Measurements from ENCODE around the gene SRF.

SRF gene

GRCh38 chr6:43146709-43147688 lies 24.1 kb upstream of the SRF start:
- in situ Hi-C loops (cut with MboI; ENCODE audit: low pct_unique_long_range_greater_than_20kb, low sequenced_read_pairs), result no loop called here
- no peak for DNase-seq

GRCh38 chr6:43147691-43148477 lies 23.2 kb upstream of the SRF start:
- in situ Hi-C loops (cut with MboI; ENCODE audit: low pct_unique_long_range_greater_than_20kb, low sequenced_read_pairs), result no loop called here
- no peak for DNase-seq

- in situ Hi-C loops (cut with MboI; ENCODE audit: low pct_unique_long_range_greater_than_20kb, low sequenced_read_pairs), result no loop called here
These were observed 21.8 kb upstream of the SRF start for GRCh38 chr6:43149265-43149664.

GRCh38 chr6:43150051-43150751 lies 20.9 kb upstream of the SRF start:
- DNase-seq, result no peak
- in situ Hi-C loops (cut with MboI; ENCODE audit: low pct_unique_long_range_greater_than_20kb, low sequenced_read_pairs), result no loop called here

More at GRCh38 chr6:43149265-43149664, 21.8 kb upstream of the SRF start:
- no peak for DNase-seq

- in situ Hi-C loops (cut with MboI; ENCODE audit: low pct_unique_long_range_greater_than_20kb, low sequenced_read_pairs), result no loop called here
- no peak for DNase-seq
These were observed 11.5 kb upstream of the SRF start for GRCh38 chr6:43159599-43159998.

- DNase-seq, result no peak
These were observed 7.2 kb upstream of the SRF start for GRCh38 chr6:43163899-43164298.

GRCh38 chr6:43170417-43170930 lies 595 bp upstream of the SRF start:
- in situ Hi-C loops (cut with MboI; ENCODE audit: low pct_unique_long_range_greater_than_20kb, low sequenced_read_pairs), result no loop called here
- no peak for DNase-seq

More at GRCh38 chr6:43163899-43164298, 7.2 kb upstream of the SRF start:
- in situ Hi-C loops (cut with MboI; ENCODE audit: low pct_unique_long_range_greater_than_20kb, low sequenced_read_pairs), result no loop called here

GRCh38 chr6:43171707-43172103 lies 636 bp downstream of the SRF start:
- in situ Hi-C loops (cut with MboI; ENCODE audit: low pct_unique_long_range_greater_than_20kb, low sequenced_read_pairs), result no loop called here
- DNase-seq, result peak; percentile 37

GRCh38 chr6:43172104-43173007 lies 1.3 kb downstream of the SRF start:
- in situ Hi-C loops (cut with MboI; ENCODE audit: low pct_unique_long_range_greater_than_20kb, low sequenced_read_pairs), result no loop called here
- peak; percentile 36 for DNase-seq

- in situ Hi-C loops (cut with MboI; ENCODE audit: low pct_unique_long_range_greater_than_20kb, low sequenced_read_pairs), result no loop called here
- DNase-seq, result no peak
These were observed 2.7 kb downstream of the SRF start for GRCh38 chr6:43173591-43174262.

- in situ Hi-C loops (cut with MboI; ENCODE audit: low pct_unique_long_range_greater_than_20kb, low sequenced_read_pairs), result no loop called here
- DNase-seq, result peak; percentile 99
These were observed 3.4 kb downstream of the SRF start for GRCh38 chr6:43174263-43175112.

GRCh38 chr6:43175676-43176422 lies 4.8 kb downstream of the SRF start:
- in situ Hi-C loops (cut with MboI; ENCODE audit: low pct_unique_long_range_greater_than_20kb, low sequenced_read_pairs), result no loop called here
- DNase-seq, result no peak

- DNase-seq, result no peak
- in situ Hi-C loops (cut with MboI; ENCODE audit: low pct_unique_long_range_greater_than_20kb, low sequenced_read_pairs), result no loop called here
These were observed 5.3 kb downstream of the SRF start for GRCh38 chr6:43176423-43176786.

- DNase-seq, result no peak
- in situ Hi-C loops (cut with MboI; ENCODE audit: low pct_unique_long_range_greater_than_20kb, low sequenced_read_pairs), result no loop called here
These were observed 7.1 kb downstream of the SRF start for GRCh38 chr6:43178150-43178549.

GRCh38 chr6:43178951-43179830 lies 8.1 kb downstream of the SRF start:
- in situ Hi-C loops (cut with MboI; ENCODE audit: low pct_unique_long_range_greater_than_20kb, low sequenced_read_pairs), result no loop called here
- DNase-seq, result no peak
